ENCODE data around the gene ACOX1.
A peak's percentile ranks its signal among the peaks of the same experiment; 100 is the strongest.

ACOX1 gene

DNA sequence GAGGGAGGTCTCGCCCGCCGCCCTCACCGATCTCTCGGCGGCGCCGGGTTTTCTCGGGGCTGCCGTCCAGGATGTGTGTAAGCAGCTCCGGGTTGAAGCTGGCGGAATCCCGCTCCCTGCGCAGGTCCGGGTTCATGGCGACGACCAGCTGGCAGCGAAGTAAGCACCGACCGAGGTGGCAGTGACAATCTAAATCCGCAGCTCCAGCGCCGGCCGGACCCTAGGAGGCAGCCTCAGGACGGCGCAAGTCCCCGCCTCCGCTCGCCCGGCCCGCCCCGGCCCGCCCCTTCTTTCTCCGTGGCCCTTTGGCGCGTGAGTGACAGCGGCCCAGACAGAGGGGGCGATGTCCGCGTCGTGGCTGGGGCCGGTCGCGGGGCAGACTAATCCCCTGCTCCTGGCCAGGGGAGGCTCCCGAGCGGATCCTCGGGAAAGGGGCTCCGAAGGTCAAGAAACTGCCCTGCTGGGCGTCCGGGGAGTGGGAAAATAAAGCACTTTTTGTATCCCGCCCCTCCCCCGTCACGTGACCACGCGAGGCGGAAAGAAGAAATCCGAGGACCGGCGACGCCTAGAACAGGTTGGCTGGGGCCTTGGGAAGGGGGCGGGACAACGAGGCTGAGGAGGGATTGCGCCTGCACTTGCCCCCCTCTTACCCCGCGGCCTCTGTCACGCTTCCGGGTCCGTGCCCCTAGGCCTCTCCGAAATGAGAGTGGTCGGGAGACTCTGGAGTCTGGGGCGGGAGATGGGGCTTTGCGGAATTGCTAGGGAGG lies at the start of gene ACOX1, which contains the start of gene TEN1:
Gene ACOX1 (minus strand): TSS at position 229 of the 767 bp plus-strand sequence. CDS start 93 bp downstream, at position 136.
Gene TEN1 (plus strand): TSS at position 303 of the 767 bp plus-strand sequence. CDS start 6,953 bp downstream, outside the sequence.
- peak; percentile 96 for DNase-seq

DNA sequence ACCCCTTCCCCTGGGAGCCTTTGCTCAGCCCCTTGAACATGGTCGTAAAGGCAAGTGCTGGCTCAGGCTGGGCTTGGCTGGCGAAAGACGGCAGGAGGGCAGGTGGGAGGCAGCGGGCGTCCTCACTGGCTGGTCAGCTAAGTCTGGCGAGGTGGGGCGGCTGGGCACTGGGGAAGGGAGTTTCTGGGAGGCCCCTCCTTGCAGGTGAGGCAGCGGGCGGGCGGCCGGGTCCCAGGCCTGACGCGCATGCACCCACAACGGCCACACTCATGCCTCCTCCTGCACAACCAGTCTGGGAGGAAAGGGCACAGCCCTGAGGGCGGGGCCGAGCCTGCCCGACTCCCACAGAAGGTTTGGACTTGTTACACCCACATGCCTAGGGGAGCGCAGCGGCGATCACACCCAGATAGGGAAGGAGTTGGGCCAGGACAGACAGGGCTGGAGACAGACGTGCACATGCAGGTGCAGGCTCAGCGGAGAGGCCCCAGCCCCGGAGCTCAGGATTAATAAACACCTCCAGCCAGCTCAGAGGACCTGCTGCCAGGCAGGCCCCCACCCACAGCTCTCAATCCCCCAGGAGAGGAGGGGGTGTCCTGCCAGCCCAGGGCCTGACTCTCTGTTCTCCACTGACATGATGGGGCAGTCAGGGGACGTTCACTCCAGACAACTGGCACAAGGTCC lies 48.3 kb upstream of the ACOX1 start, which contains the start of gene EVPL:
Gene EVPL (minus strand): TSS at position 148 of the 681 bp plus-strand sequence. CDS start 108 bp downstream, at position 40.
- no peak for DNase-seq

GRCh38 chr17:76026714-76027158 lies 47.8 kb upstream of the ACOX1 start:
- DNase-seq, result no peak

DNA sequence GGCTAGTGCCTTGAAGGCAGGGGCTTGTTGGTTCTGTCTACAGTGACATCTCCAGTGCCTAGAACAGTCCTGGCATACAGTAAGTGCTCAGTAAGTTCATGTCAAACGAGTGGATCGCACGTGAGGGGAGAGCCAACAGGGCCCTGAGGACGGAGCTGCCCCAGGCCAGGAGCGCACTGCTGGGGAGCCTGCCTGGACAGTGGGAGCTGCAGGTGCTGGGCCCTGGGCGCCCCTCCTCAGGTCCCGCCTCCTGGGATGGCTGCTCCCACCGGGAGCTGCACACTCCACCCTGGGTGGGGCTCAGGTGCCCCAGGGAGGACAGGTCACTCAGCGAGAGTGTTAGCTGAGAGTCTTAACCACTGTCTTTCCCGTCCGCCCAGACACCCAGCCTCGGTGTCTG lies 46.3 kb upstream of the ACOX1 start:
- no peak for DNase-seq

DNA sequence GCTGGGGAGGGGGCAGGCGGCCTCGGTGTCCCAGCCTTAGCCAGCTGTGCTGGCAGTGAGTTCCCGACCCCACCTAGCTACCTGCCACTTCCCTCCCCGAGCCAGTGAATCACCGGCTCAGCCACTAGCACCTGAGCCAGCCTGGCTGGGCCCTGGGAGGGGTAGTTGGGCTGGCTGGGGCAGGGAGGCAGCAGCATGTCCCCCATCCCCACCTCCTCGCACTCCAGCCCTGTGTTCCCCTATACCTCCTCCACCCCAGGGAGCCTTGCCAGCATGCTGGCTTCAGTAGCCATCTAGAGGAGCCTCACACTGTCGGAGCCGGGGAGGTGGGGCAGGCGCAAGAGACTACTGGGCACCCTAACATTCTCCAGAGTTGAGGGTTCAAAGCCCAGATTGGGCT lies 45.4 kb upstream of the ACOX1 start:
- no peak for DNase-seq

- DNase-seq, result no peak
These were observed 44.9 kb upstream of the ACOX1 start for GRCh38 chr17:76023900-76024237.

DNA sequence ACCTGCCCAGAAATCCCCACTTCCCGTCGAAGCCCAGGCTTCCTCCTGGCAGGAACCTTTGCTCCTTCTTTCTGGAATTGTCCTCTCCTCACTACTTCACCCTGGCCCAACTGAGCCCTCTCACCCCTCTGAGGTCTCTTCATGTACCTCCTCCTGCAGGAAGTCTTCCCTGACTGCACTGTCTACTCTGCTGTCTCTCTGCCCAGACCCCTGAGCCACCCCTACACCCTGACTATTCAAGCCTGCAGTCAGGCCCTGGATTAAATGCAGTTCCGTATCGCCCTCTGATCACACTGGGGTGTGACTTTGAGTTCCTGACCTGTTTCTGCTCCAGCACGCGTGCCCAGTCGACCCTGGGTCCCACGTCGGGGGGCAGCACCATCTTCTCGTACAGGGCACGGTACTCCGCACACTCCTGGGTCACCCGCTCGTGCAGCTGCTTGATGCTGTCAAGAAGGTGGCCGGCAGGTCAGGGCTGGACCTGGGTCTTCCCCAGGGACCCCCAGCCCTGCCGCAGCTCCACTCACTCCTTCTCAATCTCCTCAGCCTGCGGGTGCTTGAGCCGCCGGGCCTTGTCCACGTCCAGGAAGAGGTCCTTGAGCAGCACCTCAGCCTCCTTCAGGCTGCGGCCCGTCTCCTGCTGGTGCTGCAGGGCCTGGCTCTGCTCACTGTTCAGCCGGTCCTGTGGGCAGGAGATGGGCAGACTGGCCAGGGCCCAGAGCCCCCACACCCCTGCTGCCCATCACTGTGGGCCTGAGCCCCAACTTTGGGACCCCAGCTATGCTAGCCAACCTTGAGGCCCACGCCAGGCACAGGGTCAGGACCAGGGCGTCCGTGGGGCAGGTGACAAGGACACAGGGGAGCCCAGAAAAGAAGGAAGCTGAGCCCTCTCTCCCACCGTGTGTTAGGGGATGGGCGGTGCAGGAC lies 44.3 kb upstream of the ACOX1 start:
- no peak for DNase-seq

DNA sequence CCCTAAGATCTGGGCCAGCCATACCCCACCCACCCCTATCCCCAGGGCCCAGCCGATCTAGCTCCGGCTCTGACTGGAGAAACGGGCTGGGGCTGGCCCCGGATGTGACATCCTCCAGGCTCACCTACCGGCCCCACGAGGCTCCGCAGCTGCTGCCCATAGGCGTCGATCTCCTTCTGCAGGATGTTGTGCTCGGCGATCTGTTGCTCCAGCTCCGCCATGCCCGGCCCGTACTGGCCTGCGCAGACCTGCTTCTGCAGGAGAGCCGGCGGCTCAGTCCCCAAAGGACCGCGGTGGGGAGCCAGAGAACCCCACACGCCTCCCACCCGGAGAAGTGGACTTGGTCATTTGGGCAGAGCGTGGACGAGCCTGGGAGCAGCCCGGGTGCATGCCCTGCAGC lies 43.3 kb upstream of the ACOX1 start:
- DNase-seq, result no peak

DNA sequence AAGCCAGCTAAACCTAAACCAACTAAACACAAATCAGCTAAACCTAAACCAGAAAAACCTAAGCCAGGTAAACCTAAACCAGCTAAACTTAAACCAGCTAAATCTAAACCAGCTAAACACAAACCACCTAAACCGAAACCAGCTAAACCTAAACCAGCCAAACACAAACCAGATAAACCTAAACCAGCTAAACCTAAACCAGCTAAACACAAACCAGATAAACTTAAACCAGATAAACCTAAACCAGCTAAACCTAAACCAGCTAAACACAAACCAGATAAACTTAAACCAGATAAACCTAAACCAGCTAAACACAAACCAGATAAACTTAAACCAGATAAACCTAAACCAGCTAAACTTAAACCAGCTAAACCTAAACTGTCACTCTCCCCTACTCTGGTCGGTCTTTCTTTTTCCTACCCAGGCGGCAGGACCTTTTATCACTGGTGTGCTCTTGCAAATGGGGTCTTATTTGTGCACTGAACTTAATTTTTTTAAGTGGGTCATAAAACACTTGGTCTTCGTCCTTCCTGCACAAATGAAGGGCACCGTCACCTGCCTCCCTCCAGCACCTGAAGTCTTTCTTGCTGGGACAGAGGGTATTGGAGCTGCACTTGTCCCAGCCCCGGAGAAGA lies 41.0 kb upstream of the ACOX1 start:
- no peak for DNase-seq

DNA sequence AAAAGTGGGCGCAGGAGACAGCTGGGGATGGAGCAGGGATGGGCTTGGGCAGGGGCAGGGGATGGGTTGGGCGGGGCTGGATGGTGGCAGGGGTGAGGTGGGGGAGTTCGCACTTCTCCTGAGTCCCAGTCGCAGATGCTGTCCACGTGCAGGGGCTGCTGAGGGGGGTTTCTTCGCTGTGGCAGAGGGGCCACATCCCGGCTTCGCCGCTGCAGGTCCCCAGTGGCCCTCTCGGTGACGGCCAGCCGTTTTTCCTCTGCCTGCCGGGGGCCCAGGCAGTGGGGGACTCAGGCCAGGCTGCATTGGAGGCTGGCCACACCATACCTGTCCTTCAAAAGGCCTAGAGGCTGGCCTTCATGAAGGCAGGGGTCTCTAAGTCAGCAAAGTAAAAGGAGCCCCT lies 39.8 kb upstream of the ACOX1 start:
- no peak for DNase-seq

DNA sequence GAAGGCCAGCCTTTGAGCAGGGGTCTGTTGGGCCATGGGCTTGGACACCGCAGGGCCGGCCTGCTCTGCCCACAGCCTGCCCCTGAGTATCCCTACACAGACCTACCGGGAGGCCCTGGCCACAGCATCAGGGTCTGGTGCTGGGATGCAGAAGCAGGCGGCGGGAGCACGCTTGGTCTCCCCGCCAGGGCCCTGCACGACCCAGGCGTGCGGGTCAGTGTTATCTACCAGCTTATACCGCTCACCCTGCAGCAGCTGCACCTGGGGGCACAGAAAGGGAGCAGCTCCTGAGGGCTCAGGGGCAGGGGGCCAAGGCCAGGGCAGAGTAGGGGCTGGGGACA lies 39.3 kb upstream of the ACOX1 start:
- DNase-seq, result no peak

DNA sequence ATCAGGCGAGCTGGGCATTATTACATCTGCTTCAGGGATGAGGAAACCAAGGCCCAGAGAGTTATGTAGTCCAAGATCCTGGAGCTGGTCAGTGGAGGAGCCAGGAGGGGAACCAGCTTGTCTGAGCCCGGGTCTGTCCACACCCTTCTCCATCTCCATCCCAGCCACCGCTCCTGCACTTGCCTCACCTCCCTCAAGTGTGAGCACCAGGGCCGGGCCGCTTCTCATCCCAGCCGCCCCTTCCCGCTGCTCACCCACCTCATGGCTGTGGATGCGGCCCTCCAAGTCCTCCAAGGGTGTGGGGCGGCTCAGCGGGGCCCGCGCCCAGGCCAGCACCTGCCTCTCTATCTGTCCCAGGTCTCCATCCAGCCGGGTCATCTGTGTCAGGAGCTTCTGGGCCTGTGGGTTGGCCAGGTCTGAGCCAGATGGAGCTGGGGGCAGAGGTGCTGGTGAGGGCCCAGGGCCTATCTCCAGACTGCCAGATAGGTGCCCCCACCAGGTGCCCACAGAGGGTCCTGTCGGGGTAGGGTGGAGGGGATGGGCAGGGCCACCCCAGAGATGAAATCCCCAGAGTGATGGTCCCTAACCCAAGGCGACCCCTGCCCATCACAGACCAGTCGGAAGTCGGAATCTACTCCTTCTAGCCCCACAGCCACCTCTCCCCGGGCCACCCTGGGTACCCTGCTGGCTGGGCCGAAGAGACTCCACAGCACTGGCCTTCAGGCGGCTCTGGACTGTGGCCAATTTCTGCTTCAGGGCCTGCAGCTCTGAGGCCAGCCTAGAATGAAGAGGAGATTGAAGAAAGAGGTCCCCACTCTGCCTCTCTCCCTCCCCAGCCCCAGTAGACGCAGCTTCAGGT lies 38.7 kb upstream of the ACOX1 start:
- no peak for DNase-seq

- no peak for DNase-seq
These were observed 35.9 kb upstream of the ACOX1 start for GRCh38 chr17:76014925-76015261.

- DNase-seq, result peak; percentile 77
These were observed 35.3 kb upstream of the ACOX1 start for GRCh38 chr17:76014100-76014924.

DNA sequence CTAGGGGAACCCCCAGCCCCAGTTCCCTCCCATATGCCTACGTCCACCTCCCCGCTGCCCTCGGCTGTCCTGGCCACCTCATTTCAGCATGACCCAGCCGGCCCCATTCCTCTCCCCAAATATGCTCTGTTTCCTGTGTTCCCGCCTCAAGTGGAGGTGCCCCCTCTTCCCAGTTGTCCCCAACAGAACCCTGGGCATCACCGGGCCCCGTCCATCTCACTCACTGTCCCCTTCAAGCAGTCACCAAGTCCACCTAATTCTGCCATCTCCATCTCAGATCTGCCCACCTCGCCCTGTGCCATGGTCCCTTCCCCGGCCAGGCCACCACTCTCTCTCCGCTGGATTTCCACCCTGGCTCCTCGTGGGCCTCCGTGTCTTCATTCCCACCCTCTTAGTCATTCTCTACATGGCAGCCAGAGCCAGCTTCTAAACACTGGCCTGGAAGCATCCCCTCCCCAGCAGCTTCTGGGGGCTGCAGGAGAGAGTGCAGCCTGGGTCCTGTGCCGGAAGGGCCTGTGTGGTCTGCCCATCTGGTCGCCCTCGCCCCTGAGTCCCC lies 34.5 kb upstream of the ACOX1 start:
- no peak for DNase-seq

DNA sequence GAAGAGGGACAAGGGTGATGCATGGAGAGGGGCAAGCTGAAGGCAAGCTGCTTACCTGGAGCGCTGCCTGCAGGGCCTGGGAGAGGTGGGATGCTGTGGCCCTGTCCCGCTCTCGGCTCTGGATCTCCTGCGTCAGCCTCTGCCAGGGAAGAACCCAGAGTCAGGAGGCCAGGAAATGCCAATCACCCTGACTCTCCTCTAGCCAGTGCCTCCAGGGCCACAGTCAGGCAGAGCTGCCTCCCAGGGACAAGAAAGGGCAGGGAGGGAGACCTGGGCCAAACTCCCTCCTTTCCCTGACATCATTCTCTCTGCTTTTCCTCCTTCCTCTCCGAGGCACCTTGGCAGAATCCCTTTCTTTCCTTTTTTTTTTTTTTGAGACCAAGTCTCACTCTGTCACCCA lies 33.0 kb upstream of the ACOX1 start:
- no peak for DNase-seq

DNA sequence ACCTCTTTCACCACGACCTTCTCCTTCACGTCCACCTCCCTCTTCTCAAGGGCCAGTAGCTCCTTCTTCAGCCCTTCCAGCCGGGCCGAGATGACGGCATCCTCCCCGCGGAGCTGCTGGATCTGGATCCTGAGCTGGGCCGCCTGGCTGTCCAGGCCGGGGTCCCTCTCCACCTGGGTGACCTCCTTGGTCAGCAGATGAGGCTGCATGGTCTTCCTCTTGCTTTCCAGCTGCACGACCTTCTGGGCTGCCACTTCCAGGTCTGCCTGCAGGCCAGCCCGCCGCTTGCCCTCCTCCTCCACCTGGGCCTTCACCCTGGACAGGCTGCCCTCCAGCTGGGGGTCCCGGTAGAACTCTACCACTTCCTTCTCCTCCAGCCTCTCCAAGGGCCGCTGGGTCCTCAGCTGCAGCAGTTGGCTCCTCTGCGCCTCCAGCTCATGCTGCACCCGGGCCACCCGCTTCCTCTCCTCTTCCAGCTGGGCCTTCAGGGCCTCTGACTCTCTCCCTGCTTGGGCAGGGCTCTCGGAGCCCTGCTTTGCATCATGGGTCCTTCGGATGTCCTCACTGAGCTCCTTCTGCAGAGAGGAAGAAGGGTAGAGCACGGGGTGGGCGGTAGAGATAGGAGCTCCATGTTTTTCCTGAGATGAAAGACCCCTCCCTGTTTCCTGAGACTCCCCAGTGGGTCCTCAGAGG lies 31.1 kb upstream of the ACOX1 start:
- no peak for DNase-seq

- DNase-seq, result no peak
These were observed 30.5 kb upstream of the ACOX1 start for GRCh38 chr17:76009447-76009846.

DNA sequence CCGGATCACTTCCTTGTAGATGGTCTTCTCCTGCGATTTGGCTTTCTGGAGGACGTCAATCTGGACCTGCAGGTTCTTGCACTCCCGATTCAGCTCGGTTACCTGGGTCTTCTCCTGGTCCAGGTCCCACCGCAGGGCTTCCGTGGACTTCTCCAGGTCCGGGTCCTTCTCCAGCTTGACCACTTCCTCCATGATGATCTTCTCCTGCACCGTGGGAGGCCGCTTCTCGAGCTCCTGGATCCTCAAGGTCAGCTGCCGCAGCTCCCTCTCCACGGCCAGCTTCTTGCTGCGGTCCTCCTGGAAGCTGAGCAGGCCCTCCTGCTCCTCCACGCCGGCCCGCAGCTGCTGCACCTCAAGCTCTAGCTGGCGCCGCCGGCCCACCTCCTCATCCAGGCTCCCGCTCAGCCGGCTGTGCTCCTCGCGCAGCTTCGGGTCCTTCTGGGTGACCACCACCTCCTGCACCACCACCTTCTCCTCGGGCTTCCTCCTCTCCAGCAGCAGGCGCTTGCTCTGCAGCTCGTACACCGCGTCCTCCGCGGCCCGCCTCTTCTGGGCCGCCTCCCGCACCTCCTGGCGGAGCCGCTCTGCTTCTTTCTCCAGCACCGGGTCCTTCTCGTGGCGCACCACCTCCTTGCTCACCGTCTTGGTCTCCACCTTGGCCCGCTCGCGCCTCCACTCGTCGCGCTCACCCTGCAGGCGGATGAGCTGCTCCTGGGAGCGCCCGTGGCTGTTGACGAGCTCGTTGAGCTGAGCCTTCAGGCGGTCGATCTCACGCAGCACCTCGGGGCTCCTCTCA lies 29.9 kb upstream of the ACOX1 start:
- DNase-seq, result no peak
